ENCODE measurements around the gene GNA12.
"Not testable (repeated sequence)": the region's sequence is repeated elsewhere in the genome, so short reads cannot be mapped to it uniquely, and the experiment has no call there.

GNA12 gene

GRCh38 chr7:2729893-2730716 lies 114.0 kb downstream of the GNA12 start:
- Histone ChIP-seq H3K9me3 (ENCODE audit: control insufficient read depth, low read length) (no peaks in the 10 kb centered on the region), H3K4me3 (ENCODE audit: insufficient read depth, low read depth, low read length) (no peak overlapping the region), H3K27ac (ENCODE audit: insufficient read depth, low read depth, low read length, poor library complexity, severe bottlenecking) (no peak overlapping the region), H3K4me1 (ENCODE audit: control insufficient read depth, insufficient read depth, low read length) (peaks cover 5% of the 10 kb centered on the region), H3K36me3 (ENCODE audit: control insufficient read depth, insufficient read depth, low read length) (peaks cover 4% of the 10 kb centered on the region), H3K27me3 (ENCODE audit: control insufficient read depth, insufficient read depth, low read length, poor library complexity, severe bottlenecking) (no peaks in the 10 kb centered on the region)
- 92 to 93% methylated on average over 33 of the region's 33 CpGs for WGBS, 2 experiments

- Histone ChIP-seq H3K36me3 (ENCODE audit: control insufficient read depth, insufficient read depth, low read length) (peaks cover 4% of the 10 kb centered on the region), H3K27me3 (ENCODE audit: control insufficient read depth, insufficient read depth, low read length, poor library complexity, severe bottlenecking) (no peaks in the 10 kb centered on the region), H3K9me3 (ENCODE audit: control insufficient read depth, low read length) (no peaks in the 10 kb centered on the region), H3K4me1 (ENCODE audit: control insufficient read depth, insufficient read depth, low read length) (peaks cover 5% of the 10 kb centered on the region), H3K4me3 (ENCODE audit: insufficient read depth, low read depth, low read length) (no peak overlapping the region), H3K27ac (ENCODE audit: insufficient read depth, low read depth, low read length, poor library complexity, severe bottlenecking) (no peak overlapping the region)
- WGBS, 2 experiments, result 91% methylated on average over 37 of the region's 37 CpGs
Observed at GRCh38 chr7:2729031-2729892, 114.8 kb downstream of the GNA12 start.

GRCh38 chr7:2728316-2729030 lies 115.6 kb downstream of the GNA12 start:
- WGBS, 2 experiments, result 88 to 91% methylated on average over 13 to 15 of the region's 15 CpGs
- Histone ChIP-seq H3K9me3 (ENCODE audit: control insufficient read depth, low read length) (no peaks in the 10 kb centered on the region), H3K36me3 (ENCODE audit: control insufficient read depth, insufficient read depth, low read length) (peaks cover 4% of the 10 kb centered on the region)

DNA sequence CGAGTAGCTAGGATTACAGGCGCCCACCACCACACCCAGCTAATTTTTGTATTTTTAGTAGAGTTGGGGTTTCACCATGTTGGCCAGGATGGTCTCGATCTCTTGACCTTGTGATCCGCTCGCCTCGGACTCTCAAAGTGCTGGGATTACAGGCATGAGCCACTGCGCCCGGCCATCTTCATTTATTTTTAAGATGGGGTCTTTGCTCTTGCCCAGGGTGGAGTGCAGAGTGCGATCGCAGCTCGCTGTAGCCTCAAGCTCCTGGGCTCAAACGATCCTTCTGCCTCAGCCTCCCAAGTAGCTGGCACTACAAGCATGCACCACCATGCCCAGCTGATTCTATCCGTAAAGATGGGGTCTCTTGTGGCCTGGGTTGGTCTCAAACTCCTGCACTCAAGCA lies 116.9 kb downstream of the GNA12 start:
- not testable (repeated sequence) for H3K4me1 ChIP-seq (ENCODE audit: control insufficient read depth, insufficient read depth, low read length); H3K36me3 ChIP-seq (ENCODE audit: control insufficient read depth, insufficient read depth, low read length)
- WGBS, 2 experiments, result 81 to 82% methylated on average over 13 of the region's 13 CpGs

More at GRCh38 chr7:2728316-2729030, 115.6 kb downstream of the GNA12 start:
- Histone ChIP-seq H3K4me1 (ENCODE audit: control insufficient read depth, insufficient read depth, low read length) (peaks cover 5% of the 10 kb centered on the region), H3K27me3 (ENCODE audit: control insufficient read depth, insufficient read depth, low read length, poor library complexity, severe bottlenecking) (no peaks in the 10 kb centered on the region), H3K4me3 (ENCODE audit: insufficient read depth, low read depth, low read length) (no peak overlapping the region), H3K27ac (ENCODE audit: insufficient read depth, low read depth, low read length, poor library complexity, severe bottlenecking) (no peak overlapping the region)

DNA sequence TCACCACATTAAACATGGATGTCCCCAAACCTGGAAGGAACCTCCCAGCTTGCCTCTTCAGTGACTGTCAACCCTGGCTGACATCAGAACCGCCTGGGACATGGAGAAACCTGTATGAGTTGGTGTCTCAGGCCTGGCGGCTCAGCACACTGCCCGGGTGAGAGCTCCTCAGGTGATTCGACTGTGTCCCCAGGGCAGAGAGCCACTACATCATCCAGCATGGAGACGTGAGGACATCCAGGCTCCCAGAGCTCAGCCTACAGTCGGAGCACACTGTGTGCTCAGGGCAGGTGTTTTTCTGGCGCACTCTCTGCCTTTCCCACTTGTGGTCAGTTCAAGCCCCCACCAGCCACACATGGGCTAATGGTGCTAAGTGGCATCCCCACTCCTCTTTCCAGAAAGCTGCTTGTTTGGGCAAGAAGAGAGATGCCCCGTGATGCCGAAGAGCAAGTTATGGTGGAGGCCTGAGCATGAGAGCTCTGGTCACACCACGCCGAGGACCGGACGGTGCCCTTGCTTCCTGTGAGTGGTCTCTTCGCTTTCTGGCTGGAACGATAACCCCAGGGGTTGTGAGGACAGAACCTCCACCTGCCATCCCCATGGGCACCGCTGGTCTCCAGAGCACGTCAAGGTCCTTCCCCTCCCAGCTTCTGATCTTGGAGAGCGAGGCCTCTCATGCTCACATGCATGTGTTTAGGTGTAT lies 117.6 kb downstream of the GNA12 start:
- H3K4me3 ChIP-seq (ENCODE audit: insufficient read depth, low read depth, low read length), result no peak overlapping the region

More for the DNA sequence above, 116.9 kb downstream of the GNA12 start:
- H3K27me3 ChIP-seq (ENCODE audit: control insufficient read depth, insufficient read depth, low read length, poor library complexity, severe bottlenecking); H3K27ac ChIP-seq (ENCODE audit: insufficient read depth, low read depth, low read length, poor library complexity, severe bottlenecking); H3K9me3 ChIP-seq (ENCODE audit: control insufficient read depth, low read length); H3K4me3 ChIP-seq (ENCODE audit: insufficient read depth, low read depth, low read length): not testable (repeated sequence)

DNA sequence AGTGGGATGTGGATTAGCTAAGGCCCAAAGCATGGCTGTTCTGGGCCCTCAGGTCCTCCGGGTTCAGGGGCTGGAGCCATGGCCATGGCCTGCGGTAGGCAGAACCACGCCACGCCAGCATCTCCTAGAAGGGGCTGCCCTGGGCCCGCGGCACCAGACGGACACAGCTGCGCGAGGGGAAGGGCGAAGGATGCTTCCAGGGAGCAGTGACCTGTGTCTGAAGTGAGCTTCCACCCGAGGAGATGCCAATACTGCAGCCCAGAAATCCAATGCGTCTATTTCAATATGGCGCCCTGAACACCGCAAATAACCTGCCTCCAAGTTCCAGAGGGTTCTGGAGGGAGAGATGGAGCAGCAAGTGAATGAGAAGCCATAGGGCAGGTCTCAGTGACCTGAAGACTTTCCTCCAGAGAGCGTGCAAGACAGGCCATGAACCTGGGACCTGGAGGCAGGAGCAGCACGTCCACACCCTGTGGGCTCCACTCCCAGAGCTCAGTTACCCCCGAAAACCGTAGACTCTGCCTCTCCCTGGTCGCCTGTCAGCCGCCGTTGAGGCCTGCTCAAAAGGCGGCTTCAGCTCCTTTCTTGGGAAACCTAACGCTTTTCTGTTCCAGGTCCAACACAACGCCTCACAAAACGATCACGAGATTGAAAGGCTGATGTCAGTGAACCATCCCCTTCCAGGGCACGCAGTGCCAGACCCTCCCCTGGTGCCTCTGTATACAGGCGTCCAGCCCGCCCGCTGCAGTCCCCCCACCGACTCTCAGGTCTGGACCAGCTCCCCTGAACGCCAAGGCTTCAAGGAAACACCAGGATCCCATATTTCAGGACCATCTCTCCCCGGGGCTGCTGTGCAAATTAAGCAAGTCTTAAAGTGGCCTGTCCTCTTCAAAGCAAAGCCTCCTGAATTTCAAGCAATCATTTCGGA lies 118.7 kb downstream of the GNA12 start:
- Histone ChIP-seq H3K36me3 (ENCODE audit: control insufficient read depth, insufficient read depth, low read length) (no peaks in the 10 kb centered on the region), H3K27ac (ENCODE audit: insufficient read depth, low read depth, low read length, poor library complexity, severe bottlenecking) (no peak overlapping the region), H3K4me3 (ENCODE audit: insufficient read depth, low read depth, low read length) (no peak overlapping the region), H3K4me1 (ENCODE audit: control insufficient read depth, insufficient read depth, low read length) (peaks cover 3% of the 10 kb centered on the region), H3K9me3 (ENCODE audit: control insufficient read depth, low read length) (no peaks in the 10 kb centered on the region), H3K27me3 (ENCODE audit: control insufficient read depth, insufficient read depth, low read length, poor library complexity, severe bottlenecking) (no peaks in the 10 kb centered on the region)
- 93 to 94% methylated on average over 34 of the region's 34 CpGs for WGBS, 2 experiments

More for the DNA sequence above, 117.6 kb downstream of the GNA12 start:
- H3K4me1 ChIP-seq (ENCODE audit: control insufficient read depth, insufficient read depth, low read length), result peaks cover 5% of the 10 kb centered on the region
- H3K27me3 ChIP-seq (ENCODE audit: control insufficient read depth, insufficient read depth, low read length, poor library complexity, severe bottlenecking), result no peaks in the 10 kb centered on the region
- H3K9me3 ChIP-seq (ENCODE audit: control insufficient read depth, low read length), result no peaks in the 10 kb centered on the region
- peaks cover 4% of the 10 kb centered on the region for H3K36me3 ChIP-seq (ENCODE audit: control insufficient read depth, insufficient read depth, low read length)
- 89 to 90% methylated on average over 17 to 18 of the region's 18 CpGs for WGBS, 2 experiments
- no peak overlapping the region for H3K27ac ChIP-seq (ENCODE audit: insufficient read depth, low read depth, low read length, poor library complexity, severe bottlenecking)

DNA sequence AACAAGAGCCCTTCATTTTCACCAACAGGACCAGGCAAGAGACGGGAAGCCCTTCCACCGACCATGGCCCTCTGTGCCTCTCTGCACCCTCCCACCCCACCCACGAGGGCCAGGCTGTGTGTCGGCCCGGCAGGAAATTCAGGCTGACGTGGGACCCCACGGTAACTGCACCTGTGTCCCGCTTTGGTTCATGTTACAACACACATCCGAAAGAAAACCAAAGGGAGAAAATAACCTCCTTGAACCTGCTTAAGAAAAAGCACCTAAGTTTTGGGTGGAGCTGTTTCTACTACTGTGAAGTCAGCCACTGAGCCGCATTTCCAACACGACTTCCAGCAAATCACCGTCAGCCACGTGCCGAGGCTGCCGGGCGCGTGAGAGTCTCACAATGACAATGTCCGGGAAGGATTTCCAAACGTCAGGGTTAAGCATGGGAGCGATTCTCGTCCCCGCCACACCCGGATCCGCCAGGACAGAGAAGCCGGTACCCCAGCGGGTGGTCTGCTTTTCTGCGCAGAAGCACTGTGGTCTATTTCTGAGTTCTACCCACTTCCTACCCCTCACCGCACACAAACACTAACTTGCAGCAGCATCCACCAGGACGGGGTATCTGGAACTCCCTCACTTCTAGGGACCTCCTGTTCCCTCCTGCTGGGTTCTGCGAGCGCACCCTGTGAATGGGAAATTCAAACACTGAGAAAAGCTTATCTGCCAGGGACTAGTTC lies 119.5 kb downstream of the GNA12 start:
- Histone ChIP-seq H3K36me3 (ENCODE audit: control insufficient read depth, insufficient read depth, low read length) (no peaks in the 10 kb centered on the region), H3K4me1 (ENCODE audit: control insufficient read depth, insufficient read depth, low read length) (no peaks in the 10 kb centered on the region), H3K27me3 (ENCODE audit: control insufficient read depth, insufficient read depth, low read length, poor library complexity, severe bottlenecking) (no peaks in the 10 kb centered on the region), H3K27ac (ENCODE audit: insufficient read depth, low read depth, low read length, poor library complexity, severe bottlenecking) (no peak overlapping the region), H3K4me3 (ENCODE audit: insufficient read depth, low read depth, low read length) (no peak overlapping the region), H3K9me3 (ENCODE audit: control insufficient read depth, low read length) (no peaks in the 10 kb centered on the region)
- WGBS, 2 experiments, result 95 to 96% methylated on average over 31 of the region's 31 CpGs

GRCh38 chr7:2724036-2724435 lies 120.1 kb downstream of the GNA12 start:
- not testable (repeated sequence) for H3K27me3 ChIP-seq (ENCODE audit: control insufficient read depth, insufficient read depth, low read length, poor library complexity, severe bottlenecking); H3K4me3 ChIP-seq (ENCODE audit: insufficient read depth, low read depth, low read length); H3K36me3 ChIP-seq (ENCODE audit: control insufficient read depth, insufficient read depth, low read length); H3K27ac ChIP-seq (ENCODE audit: insufficient read depth, low read depth, low read length, poor library complexity, severe bottlenecking); H3K4me1 ChIP-seq (ENCODE audit: control insufficient read depth, insufficient read depth, low read length); H3K9me3 ChIP-seq (ENCODE audit: control insufficient read depth, low read length)
- 94 to 96% methylated on average over 15 of the region's 15 CpGs for WGBS, 2 experiments
